Endothelial cell of umbilical vein (primary cell): ENCODE data around the gene BRAT1. TPM values are rescaled to one million over a fixed set of nuclear protein-coding genes. Genes with fewer than 3 reads are reported as not detected.

Experiments
- BruUV-seq: library from RNA; stranded (reverse); fragments of 400-500 nt; replicated peaks from 2 replicates; lab custom pipeline; 2021; lab: Mats Ljungman, UMichigan
- CTCF ChIA-PET: fragments of 300-600, 350-600 bp; sonication (Branson Sonifier 250); formaldehyde crosslinking; loops from one replicate; lab custom pipeline; 2021; ENCODE audit warnings: antibody characterized with exemption, inconsistent platforms; lab: Charles Lee
- POLR2A ChIA-PET: fragments of 300-600, 350-600 bp; sonication (Branson Sonifier 250); formaldehyde crosslinking; loops from one replicate; lab custom pipeline; 2021; ENCODE audit warnings: antibody characterized with exemption, inconsistent platforms; lab: Charles Lee
- DNase-seq: peaks from one replicate; pipeline ENCODE4 v3.0.0-alpha.2; 2011; ENCODE audit warnings: low read depth, low spot score
- FAIRE-seq: peaks from 2 replicates; lab custom pipeline; 2011; peaks lifted over from hg19 to GRCh38; lab: Jason Lieb, UNC
- H2AFZ ChIP-seq: 2 replicates; pipeline ENCODE4 v1.6.0; 2012; ENCODE audit warnings: low read depth, low read length, control low read depth, inconsistent platforms
- H3K27ac ChIP-seq: 2 replicates; pipeline ENCODE4 v1.5.1; 2011; ENCODE audit warnings: low read depth, mild to moderate bottlenecking, control low read depth, low read length, moderate library complexity; ENCODE audit not compliant: insufficient read depth
- H3K27me3 ChIP-seq, 2 experiments: 2 replicates each; pipeline versions ENCODE4 v1.6.0 to v1.6.1; 2011; ENCODE audit warnings: low read length in 2 of 2, mixed read lengths in 1 of 2; ENCODE audit not compliant: control insufficient read depth in 2 of 2, insufficient read depth in 2 of 2
- H3K36me3 ChIP-seq, 2 experiments: 2 replicates in 1 of 2; 3 replicates in 1 of 2; pipeline ENCODE4 v1.5.1; 2011; ENCODE audit warnings: low read length in 2 of 2, mild to moderate bottlenecking in 1 of 2, moderate library complexity in 1 of 2; ENCODE audit not compliant: control insufficient read depth in 2 of 2, insufficient read depth in 2 of 2; ENCODE audit errors: extremely low read depth in 1 of 2
- H3K4me1 ChIP-seq: 3 replicates; pipeline ENCODE4 v1.5.1; 2011; ENCODE audit warnings: mild to moderate bottlenecking, low read length; ENCODE audit not compliant: control insufficient read depth, insufficient read depth; ENCODE audit errors: extremely low read depth
- H3K4me2 ChIP-seq: 2 replicates; pipeline ENCODE4 v1.6.1; 2011; ENCODE audit warnings: low read length, control low read depth, mixed read lengths; ENCODE audit not compliant: insufficient read depth
- H3K4me3 ChIP-seq, 3 experiments: fragments of 200-600 bp in 1 of 3; sonication (generic), shearing (Covaris generic) in 1 of 3; replicated peaks in 1 of 3; 2 replicates each; pipeline ENCODE4 v1.5.1; 2011 to 2016; ENCODE audit warnings: control low read depth in 3 of 3, low read length in 3 of 3, mild to moderate bottlenecking in 2 of 3, inconsistent platforms in 1 of 3, low read depth in 1 of 3, moderate library complexity in 1 of 3; ENCODE audit not compliant: insufficient read depth in 1 of 3
- H3K79me2 ChIP-seq: 2 replicates; pipeline ENCODE4 v1.6.0; 2012; ENCODE audit warnings: low read length, inconsistent platforms; ENCODE audit not compliant: control insufficient read depth, insufficient read depth
- H3K9ac ChIP-seq: replicated peaks from 2 replicates; pipeline ENCODE3; 2011; ENCODE audit warnings: low read length, control low read depth; ENCODE audit not compliant: insufficient read depth; ENCODE audit errors: extremely low read depth
- H3K9me1 ChIP-seq: replicated peaks from 3 replicates; pipeline ENCODE4 v1.6.0; 2011; ENCODE audit warnings: mild to moderate bottlenecking, low read length; ENCODE audit not compliant: control insufficient read depth, insufficient read depth; ENCODE audit errors: extremely low read depth
- H3K9me3 ChIP-seq: replicated peaks from 2 replicates; pipeline ENCODE4 v1.5.1; 2012; ENCODE audit warnings: low read length, inconsistent platforms; ENCODE audit not compliant: control insufficient read depth, insufficient read depth
- H4K20me1 ChIP-seq: replicated peaks from 2 replicates; pipeline ENCODE3; 2011; ENCODE audit warnings: mild to moderate bottlenecking, low read length; ENCODE audit not compliant: control insufficient read depth, insufficient read depth; ENCODE audit errors: extremely low read depth
- EZH2 ChIP-seq: IDR thresholded peaks from 2 replicates; pipeline ENCODE4 v1.6.1; 2012; ENCODE audit warnings: borderline replicate concordance, low read depth, mild to moderate bottlenecking, moderate library complexity, low read length, inconsistent platforms; ENCODE audit not compliant: severe bottlenecking
- FOS ChIP-seq: IDR thresholded peaks from 2 replicates; pipeline ENCODE4 v1.6.1; 2011; ENCODE audit warnings: mild to moderate bottlenecking, low read length, moderate library complexity, borderline replicate concordance; ENCODE audit not compliant: insufficient read depth
- GATA2 ChIP-seq: IDR thresholded peaks from 2 replicates; pipeline ENCODE4 v1.7.0; 2011; ENCODE audit warnings: low read depth, mild to moderate bottlenecking, moderate library complexity, mixed read lengths, low read length; ENCODE audit not compliant: insufficient read length, insufficient read depth
- JUN ChIP-seq: IDR thresholded peaks from 2 replicates; pipeline ENCODE4 v1.6.1; 2011; ENCODE audit warnings: borderline replicate concordance, low read depth; ENCODE audit not compliant: insufficient read length, insufficient read depth
- MYC ChIP-seq: IDR thresholded peaks from one replicate; pipeline ENCODE4 v1.6.1; 2011; ENCODE audit warnings: mild to moderate bottlenecking, low read depth, low read length
- POLR2A ChIP-seq: IDR thresholded peaks from 2 replicates; pipeline ENCODE4 v1.6.1; 2012; ENCODE audit warnings: low read depth, mild to moderate bottlenecking, control low read depth, low read length
- POLR2AphosphoS5 ChIP-seq: IDR thresholded peaks from 2 replicates; pipeline ENCODE4 v1.6.1; 2012; ENCODE audit warnings: low read depth, mild to moderate bottlenecking, control low read depth, low read length, moderate library complexity; ENCODE audit not compliant: insufficient read depth
- dilution Hi-C: fragments of 300-500 bp; cut with MboI; formaldehyde crosslinking; loops from one replicate; pipeline ENCODE4 v1.15.0; 2019; ENCODE audit warnings: low sequenced_read_pairs; ENCODE audit not compliant: extremely low pct_ligation_motif_present
- intact Hi-C: fragments of 100-400 bp; cut with micrococcal nuclease; formaldehyde crosslinking; loops from one replicate; pipeline ENCODE4 v1.10.0; 2022
- polyA plus RNA-seq, 4 experiments: library from polyadenylated mRNA; depleted of rRNA in 3 of 4; stranded (reverse) in 3 of 4; unstranded in 1 of 4; fragments of >200 nt; gene quantifications; 2 replicates each; pipeline versions ENCODE4 v1.2.1 to v1.2.3, GENCODE V29; 2011 to 2012; ENCODE audit warnings: missing spikeins in 1 of 4
- total RNA-seq: library from RNA; stranded (reverse); gene quantifications from 2 replicates; pipeline ENCODE4 v1.2.3, GENCODE V29; 2021
- TF ChIP-seq, protein P1 (sequence below): IDR thresholded peaks from 2 replicates; pipeline ENCODE4 v1.6.1; 2011; ENCODE audit not compliant: insufficient read depth, insufficient read length
- TF ChIP-seq, protein P2 (sequence below), 2 donors: IDR thresholded peaks; 1 replicate in 1 of 2; 2 replicates in 1 of 2; pipeline ENCODE4 v1.5.1; 2011; ENCODE audit warnings: low read length in 2 of 2, mild to moderate bottlenecking in 2 of 2, moderate library complexity in 2 of 2, control low read depth in 1 of 2, inconsistent platforms in 1 of 2, low read depth in 1 of 2; ENCODE audit not compliant: insufficient read depth in 1 of 2; ENCODE audit errors: extremely low read depth in 1 of 2

The BRAT1 gene
- total and polyA plus RNA-seq, 2 donors (not counting 3 experiments of a cell fraction or from before 2014, with no cell fraction given), result 31.1 to 31.6 TPM

DNA sequence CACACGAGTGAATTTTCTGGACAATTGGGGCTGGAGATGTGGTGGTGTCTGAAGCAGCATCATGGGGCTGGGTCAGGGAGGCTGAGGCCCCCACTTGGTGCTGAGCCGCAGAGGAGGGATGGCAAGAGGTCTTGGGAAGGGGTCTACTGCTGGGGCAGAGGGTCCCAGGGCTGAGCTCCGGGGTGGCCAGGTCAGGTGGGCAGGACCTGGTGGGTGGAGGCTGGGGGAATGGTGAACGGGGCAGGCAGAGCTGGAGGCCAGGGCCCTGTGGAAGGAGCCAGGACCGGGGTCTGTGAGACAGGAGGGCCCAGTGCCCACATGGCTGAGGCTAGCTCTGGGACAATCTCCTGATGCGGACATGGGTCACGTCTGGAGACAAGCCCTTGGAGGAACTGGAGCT lies 56.1 kb downstream of the BRAT1 start:
- Histone ChIP-seq H3K4me3 (no peak overlapping the region), H3K9ac (no peak overlapping the region), H3K27me3 (no peaks in the 10 kb centered on the region), H4K20me1 (no peaks in the 10 kb centered on the region), H3K9me3 (no peaks in the 10 kb centered on the region), H3K4me2 (no peak overlapping the region), H3K9me1 (no peaks in the 10 kb centered on the region), H3K36me3 (no peaks in the 10 kb centered on the region), H3K79me2 (no peaks in the 10 kb centered on the region), H3K4me1 (no peaks in the 10 kb centered on the region), H2AFZ (no peak overlapping the region), H3K27ac (no peak overlapping the region)
- BruUV-seq, result no TSS peak
- dilution Hi-C loops (no loop called here), intact Hi-C loops (no loop called here)
- FAIRE-seq (no peak), DNase-seq (no peak)
- ChIA-PET POLR2A (no interaction called here), CTCF (interaction anchor here (1.2 to 2.5 kb wide), 2 partner anchors 30 to 109 kb away, joined by 3 to 16 read pairs; no protein-coding TSS in a partner anchor)
- TF ChIP-seq POLR2AphosphoS5, result no peak

DNA sequence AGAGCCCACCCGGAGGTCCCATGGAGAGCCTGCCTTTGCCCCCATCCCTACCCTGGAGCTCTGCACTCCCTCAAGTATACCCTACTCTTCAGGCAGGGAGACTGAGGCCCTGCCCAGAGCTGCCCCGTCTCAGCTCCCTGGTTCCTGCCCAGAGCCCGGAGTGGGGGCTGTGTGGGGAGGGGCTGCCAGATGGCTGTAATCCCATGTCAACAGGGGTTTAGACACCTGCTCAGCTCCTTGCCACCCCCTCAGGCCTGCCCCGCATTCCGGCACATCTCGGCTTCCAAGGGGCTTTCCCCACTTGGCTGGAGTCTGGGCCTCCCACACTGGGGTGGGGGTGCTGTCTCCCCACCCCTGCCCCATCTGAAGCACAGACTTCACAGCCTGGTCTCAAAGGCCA lies 56.6 kb downstream of the BRAT1 start:
- Histone ChIP-seq H3K9me1 (no peaks in the 10 kb centered on the region), H3K4me2 (no peak overlapping the region), H3K27me3 (no peaks in the 10 kb centered on the region), H3K79me2 (no peaks in the 10 kb centered on the region), H2AFZ (no peak overlapping the region), H3K36me3 (no peaks in the 10 kb centered on the region), H3K4me3 (no peak overlapping the region), H3K9me3 (no peaks in the 10 kb centered on the region), H3K9ac (no peak overlapping the region), H3K27ac (no peak overlapping the region), H4K20me1 (no peaks in the 10 kb centered on the region), H3K4me1 (no peaks in the 10 kb centered on the region)
- dilution Hi-C loops (no loop called here), intact Hi-C loops (no loop called here)
- DNase-seq (no peak), FAIRE-seq (no peak)
- CTCF ChIA-PET, result interaction anchor here (0.6 to 2.5 kb wide), 6 partner anchors 19 to 831 kb away, joined by 3 to 16 read pairs (median 3); no protein-coding TSS in a partner anchor
- POLR2A ChIA-PET, result no interaction called here
- BruUV-seq, result no TSS peak
- TF ChIP-seq JUN (no peak), POLR2AphosphoS5 (no peak), MYC (no peak), FOS (no peak), EZH2 (no peak), GATA2 (no peak), POLR2A (no peak)
- TF ChIP-seq, protein P1, sequence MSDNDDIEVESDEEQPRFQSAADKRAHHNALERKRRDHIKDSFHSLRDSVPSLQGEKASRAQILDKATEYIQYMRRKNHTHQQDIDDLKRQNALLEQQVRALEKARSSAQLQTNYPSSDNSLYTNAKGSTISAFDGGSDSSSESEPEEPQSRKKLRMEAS, result no peak
- TF ChIP-seq, protein P2, sequence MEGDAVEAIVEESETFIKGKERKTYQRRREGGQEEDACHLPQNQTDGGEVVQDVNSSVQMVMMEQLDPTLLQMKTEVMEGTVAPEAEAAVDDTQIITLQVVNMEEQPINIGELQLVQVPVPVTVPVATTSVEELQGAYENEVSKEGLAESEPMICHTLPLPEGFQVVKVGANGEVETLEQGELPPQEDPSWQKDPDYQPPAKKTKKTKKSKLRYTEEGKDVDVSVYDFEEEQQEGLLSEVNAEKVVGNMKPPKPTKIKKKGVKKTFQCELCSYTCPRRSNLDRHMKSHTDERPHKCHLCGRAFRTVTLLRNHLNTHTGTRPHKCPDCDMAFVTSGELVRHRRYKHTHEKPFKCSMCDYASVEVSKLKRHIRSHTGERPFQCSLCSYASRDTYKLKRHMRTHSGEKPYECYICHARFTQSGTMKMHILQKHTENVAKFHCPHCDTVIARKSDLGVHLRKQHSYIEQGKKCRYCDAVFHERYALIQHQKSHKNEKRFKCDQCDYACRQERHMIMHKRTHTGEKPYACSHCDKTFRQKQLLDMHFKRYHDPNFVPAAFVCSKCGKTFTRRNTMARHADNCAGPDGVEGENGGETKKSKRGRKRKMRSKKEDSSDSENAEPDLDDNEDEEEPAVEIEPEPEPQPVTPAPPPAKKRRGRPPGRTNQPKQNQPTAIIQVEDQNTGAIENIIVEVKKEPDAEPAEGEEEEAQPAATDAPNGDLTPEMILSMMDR (IDR thresholded peaks at IDR 0.05; ENCODE audit: extremely low read depth in 1 of 2, insufficient read depth in 1 of 2, low read depth in 1 of 2, low read length in 2 of 2), result no peak
